IPS-18a (cell line): ENCODE results near the gene NUFIP1.

ENCODE experiments used
- H3K27ac ChIP-seq: one replicate; pipeline ENCODE4 v1.5.1; 2013; ENCODE audit warnings: low read length
- H3K27me3 ChIP-seq: one replicate; pipeline ENCODE4 v1.6.1; 2013; ENCODE audit warnings: mild to moderate bottlenecking, low read length; ENCODE audit not compliant: control insufficient read depth, insufficient read depth
- H3K36me3 ChIP-seq: one replicate; pipeline ENCODE4 v1.6.1; 2013; ENCODE audit warnings: low read depth, low read length; ENCODE audit not compliant: control insufficient read depth
- H3K4me1 ChIP-seq: one replicate; pipeline ENCODE4 v1.6.1; 2013; ENCODE audit warnings: low read depth, low read length; ENCODE audit not compliant: control insufficient read depth
- H3K4me3 ChIP-seq: one replicate; pipeline ENCODE4 v1.5.1; 2013; ENCODE audit warnings: low read length
- H3K9ac ChIP-seq: one replicate; pipeline ENCODE4 v1.6.1; 2013; ENCODE audit warnings: mild to moderate bottlenecking, low read length, moderate library complexity
- H3K9me3 ChIP-seq: one replicate; pipeline ENCODE4 v1.6.1; 2013; ENCODE audit warnings: low read depth, low read length; ENCODE audit not compliant: control insufficient read depth

The NUFIP1 gene

GRCh38 chr13:44895264-44895952 lies 93.9 kb downstream of the NUFIP1 start:
- H3K27me3 ChIP-seq = no peaks in the 10 kb centered on the region
- H3K4me3 ChIP-seq = no peak overlapping the region
- no peaks in the 10 kb centered on the region for H3K4me1 ChIP-seq
- no peaks in the 10 kb centered on the region for H3K9me3 ChIP-seq
- no peak overlapping the region for H3K27ac ChIP-seq
- H3K36me3 ChIP-seq = no peaks in the 10 kb centered on the region
- no peak overlapping the region for H3K9ac ChIP-seq

DNA sequence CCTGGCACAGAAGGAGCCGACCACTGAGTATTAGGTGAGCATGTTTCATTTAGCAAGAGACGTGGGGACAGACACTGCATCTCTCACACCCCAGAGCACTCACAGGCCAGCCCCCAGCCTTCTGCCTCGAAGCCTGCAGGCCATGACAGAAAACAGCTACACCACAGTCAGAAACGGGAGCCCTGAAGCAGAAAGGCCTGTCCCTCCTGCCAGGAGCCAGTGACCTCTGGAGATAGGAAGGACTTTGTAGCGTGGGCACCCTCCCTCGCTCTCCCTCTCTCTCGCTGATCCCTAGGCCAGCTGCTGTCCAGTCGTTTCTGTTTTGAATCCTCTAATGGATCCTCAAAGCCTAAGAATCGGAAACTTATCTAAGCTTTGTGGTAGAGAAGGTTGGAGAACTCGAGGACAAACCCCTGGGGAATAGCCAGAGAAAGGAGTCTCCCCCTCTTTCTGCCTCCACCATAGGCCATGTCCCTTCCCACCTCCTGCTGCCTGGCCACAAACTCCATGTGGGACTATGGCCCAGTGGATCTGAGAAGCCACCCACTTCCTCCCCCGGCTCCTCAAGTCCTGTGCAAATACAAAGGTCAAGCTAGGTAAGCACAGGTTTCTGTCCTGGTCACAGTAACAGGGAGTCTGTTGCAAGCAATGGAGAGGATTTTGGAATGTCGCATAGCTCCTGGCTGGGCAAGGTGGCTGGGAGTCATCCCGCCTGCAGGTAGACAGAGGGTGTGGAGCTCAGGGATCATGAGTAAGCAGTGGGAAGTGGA lies 95.1 kb downstream of the NUFIP1 start:
- H3K4me1 ChIP-seq = no peaks in the 10 kb centered on the region
- H3K27me3 ChIP-seq = no peaks in the 10 kb centered on the region
- no peaks in the 10 kb centered on the region for H3K36me3 ChIP-seq
- no peak overlapping the region for H3K4me3 ChIP-seq
- no peaks in the 10 kb centered on the region for H3K9me3 ChIP-seq
- no peak overlapping the region for H3K9ac ChIP-seq
- H3K27ac ChIP-seq = no peak overlapping the region
